ENCODE measurements around the gene TUBB1.

GRCh38 chr20:59013031-59013951 is 5.9 kb upstream of the TUBB1 start:
- TF ChIP-seq, protein P1, sequence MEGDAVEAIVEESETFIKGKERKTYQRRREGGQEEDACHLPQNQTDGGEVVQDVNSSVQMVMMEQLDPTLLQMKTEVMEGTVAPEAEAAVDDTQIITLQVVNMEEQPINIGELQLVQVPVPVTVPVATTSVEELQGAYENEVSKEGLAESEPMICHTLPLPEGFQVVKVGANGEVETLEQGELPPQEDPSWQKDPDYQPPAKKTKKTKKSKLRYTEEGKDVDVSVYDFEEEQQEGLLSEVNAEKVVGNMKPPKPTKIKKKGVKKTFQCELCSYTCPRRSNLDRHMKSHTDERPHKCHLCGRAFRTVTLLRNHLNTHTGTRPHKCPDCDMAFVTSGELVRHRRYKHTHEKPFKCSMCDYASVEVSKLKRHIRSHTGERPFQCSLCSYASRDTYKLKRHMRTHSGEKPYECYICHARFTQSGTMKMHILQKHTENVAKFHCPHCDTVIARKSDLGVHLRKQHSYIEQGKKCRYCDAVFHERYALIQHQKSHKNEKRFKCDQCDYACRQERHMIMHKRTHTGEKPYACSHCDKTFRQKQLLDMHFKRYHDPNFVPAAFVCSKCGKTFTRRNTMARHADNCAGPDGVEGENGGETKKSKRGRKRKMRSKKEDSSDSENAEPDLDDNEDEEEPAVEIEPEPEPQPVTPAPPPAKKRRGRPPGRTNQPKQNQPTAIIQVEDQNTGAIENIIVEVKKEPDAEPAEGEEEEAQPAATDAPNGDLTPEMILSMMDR (IDR thresholded peaks at IDR 0.05): no peak
- TF ChIP-seq POLR2A (IDR thresholded peaks at IDR 0.05): no peak
